Stimulated activated CD4-positive, alpha-beta T cell treated with anti-CD3 and anti-CD28 coated beads, Interleukin-1b, Interleukin-23, amount 100 ng/mL, for 1 hour (primary cell): ENCODE results near the gene GSC.
"Not testable (repeated sequence)": the region's sequence is repeated elsewhere in the genome, so short reads cannot be mapped to it uniquely, and the experiment has no call there.

Experiments
- DNase-seq, 2 donors: peaks; one replicate each; pipeline ENCODE4 v3.0.0-alpha.2; 2020; ENCODE audit warnings: low read depth in 2 of 2

Gene GSC

DNA sequence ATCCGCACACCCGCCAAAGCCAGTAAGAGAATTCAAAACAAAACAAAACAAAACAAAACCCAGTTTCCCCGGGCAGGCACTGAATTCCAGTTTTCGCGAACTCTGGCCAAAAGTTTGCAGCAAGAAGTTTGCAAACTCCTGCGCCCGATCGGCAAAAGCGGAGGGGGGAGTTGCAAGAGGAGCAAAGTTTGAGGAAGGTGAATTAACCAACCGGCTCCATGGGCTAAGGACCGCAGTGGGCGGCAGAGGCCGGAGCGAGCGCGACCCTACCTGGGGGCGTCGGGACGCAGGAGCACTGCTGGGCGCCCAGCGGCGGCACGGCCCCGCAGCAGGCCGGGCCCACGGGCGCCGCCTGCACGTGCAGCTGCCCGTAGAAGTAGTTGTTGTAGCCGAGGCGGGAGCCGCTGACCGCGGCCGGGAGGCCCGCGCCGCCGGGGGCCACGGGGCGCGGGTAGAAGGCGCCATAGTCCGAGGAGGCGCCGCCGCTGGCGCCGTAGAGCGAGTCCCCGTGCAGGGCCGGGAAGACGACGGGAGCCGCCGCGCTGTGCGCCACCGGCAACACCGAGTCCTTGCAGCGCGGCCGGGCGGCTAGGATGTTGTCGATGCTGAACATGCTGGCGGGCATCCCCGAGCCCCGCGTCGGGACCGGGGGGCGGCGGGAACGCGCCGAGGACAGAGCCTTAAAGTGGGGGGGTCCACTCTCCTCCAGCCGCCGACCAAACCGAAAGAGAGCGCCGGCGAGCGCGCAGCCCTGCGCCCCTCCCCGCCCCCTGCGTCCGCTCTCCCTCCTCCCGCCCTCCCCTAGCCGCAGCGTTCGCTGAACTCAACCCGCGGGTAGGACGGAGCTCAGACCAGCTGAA is at the start of gene GSC:
Gene GSC (minus strand): TSS at position 723 of the 860 bp plus-strand sequence. CDS start 98 bp downstream, at position 625.
- DNase-seq: no peak

DNA sequence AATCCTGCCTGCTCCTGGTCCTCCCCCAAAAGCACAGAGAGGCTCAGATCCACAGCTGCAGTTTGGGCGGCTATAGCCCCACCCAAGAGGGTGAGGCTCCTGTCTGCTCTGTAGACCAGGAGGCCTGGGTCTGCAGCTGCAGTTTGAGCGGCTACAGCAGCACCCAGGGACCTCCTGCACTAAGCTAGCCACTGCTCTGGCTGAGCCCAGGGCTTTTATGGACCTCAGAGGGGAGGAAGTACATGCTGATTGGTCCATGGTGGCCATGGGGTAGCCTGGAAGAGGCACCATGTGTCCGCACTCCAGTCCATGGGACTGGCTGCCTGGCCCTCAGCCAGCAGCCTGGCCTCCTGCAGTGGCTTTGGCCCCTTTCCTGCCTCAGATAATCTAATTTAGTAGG is 49.6 kb upstream of the GSC start:
- no peak for DNase-seq

DNA sequence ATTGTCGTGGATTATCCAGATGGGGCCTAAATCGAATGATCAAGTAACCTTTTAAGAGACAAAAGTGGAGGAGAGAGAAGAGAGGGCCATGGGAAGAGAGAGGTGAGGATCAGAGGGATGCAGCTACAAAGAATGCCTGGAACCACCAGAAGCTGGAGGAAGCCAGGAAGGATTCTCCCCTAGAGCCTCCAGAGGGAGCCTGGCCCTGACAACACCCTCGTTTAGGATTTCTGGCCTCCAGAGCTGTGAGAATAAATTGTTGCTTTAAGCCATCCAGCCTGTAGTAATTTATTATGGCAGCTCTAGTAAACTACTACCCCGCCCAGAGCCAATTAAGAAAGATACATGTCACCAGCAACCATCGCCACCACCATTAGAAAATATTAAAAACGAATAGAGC is 46.2 kb upstream of the GSC start:
- DNase-seq: no peak

DNA sequence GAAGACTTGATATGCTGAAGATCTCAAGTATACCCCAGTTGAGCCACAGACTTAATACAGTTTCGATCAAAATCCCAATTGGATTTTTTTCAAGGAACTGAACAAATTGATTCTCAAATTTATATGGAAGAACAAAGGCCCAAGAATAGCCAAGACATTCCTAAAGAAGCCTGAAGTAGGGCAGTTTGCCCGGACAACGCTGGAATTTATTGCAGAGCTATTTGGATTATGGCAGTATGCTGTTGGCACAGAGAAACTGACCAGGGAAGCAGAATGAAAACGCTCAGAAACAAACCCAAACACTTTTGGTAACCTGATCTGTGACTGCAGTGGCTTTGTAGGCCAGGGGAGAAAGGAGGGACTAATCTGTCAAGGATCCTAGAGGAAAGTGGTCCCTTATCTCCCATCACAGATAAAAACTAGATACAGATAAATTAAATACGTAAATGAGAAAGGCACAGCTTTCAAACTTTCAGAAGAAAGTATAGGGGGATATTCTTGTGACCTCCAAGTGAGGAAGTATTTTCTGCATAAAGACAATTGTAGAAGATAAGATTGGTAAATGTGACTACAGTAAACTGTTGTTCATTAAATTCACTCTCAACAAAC is 35.9 kb upstream of the GSC start:
- no peak for DNase-seq

DNA sequence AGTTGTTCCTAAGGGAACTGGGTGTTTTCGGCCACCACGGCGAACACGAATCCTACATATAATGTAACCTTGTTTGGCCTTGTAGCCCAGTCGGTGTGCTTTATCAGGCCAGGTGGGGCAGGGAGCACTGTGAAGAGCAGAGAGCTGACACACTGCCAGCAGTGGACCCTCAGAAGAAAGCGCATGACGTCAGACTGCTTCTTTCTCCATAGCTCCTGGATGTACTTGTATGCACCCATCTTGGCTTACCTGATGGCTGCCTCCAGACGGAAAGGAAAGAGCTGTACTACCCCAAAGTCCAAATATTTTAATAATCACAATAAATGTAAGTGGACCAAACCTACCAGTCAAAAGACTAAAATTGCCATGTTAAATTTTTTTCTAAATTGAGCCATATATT is 31.3 kb upstream of the GSC start:
- no peak for DNase-seq

DNA sequence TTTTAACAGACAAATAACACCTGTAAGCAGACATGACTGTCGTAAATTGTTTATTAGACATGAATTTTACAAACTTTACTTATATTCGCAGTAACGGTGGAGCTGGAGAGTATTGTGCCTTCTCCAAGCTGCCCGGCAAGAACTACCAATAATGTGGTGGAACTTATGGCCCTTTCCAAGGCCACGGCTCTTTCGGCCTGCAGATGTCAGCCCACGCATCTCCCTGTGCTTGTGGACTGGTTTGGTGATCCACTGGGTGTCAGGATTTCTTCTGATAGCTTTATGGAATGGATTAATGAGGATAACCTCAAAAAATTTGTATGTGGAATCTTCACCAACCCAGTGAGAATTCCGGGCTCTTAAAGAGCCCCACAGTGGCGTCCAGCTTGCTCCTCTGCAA is 30.9 kb upstream of the GSC start:
- DNase-seq: not testable (repeated sequence)

DNA sequence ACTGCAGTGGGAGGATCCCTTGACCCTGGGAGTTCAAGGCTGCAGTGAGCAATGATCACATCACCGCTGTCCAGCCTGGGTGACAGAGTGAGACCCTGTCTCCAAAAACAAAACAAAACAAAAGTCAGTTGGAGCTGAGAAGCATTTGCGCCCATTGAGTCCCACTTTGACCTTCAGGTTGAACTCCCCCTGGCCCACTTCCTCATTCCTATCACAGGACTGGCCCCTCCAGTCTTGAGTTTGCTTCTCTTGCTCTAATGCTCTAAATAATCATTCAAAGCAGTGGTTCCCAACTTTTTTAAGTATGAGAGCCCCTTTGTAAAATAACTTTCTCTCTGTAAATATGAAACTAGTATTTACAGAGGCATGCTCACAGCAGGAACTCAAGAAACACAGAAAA is 28.0 kb upstream of the GSC start:
- DNase-seq: no peak

DNA sequence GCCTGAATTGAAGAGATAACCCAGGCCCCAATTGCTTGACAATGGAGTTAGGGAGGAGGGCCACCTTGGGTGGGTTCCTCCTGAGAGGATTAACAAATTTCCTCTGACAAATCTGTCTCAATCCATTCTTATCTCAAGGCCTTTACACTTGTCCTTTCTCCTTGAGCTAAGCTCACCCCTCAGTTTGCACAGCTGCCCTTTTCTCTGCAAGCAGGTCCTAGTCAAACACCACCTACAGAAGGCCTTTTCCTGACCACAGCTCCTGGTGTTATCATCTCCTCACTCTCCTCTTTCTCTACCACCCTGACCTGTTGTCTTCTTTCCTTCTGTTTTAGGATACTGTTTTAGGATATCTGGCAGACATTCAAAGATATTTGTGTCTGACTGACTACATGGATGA is 26.4 kb upstream of the GSC start:
- no peak for DNase-seq

DNA sequence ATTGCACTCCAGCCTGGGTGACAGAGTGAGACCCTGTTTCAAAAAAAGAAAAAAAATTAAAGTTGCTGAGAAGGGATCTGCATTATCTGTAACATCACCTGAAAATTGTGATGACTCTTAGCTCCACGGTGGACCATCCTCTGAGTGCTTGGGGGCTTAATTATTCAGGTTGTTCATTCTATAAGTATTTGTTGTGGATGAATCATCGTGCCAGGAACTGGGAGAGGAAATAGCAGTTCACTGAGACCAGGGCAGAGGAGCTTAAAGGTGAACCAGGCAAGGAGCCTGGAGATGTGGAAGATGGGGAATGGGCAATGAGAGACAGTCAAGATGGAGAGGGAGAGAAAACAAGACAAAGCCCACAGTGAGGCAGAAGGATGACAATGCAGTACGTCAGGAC is 25.5 kb upstream of the GSC start:
- no peak for DNase-seq

DNA sequence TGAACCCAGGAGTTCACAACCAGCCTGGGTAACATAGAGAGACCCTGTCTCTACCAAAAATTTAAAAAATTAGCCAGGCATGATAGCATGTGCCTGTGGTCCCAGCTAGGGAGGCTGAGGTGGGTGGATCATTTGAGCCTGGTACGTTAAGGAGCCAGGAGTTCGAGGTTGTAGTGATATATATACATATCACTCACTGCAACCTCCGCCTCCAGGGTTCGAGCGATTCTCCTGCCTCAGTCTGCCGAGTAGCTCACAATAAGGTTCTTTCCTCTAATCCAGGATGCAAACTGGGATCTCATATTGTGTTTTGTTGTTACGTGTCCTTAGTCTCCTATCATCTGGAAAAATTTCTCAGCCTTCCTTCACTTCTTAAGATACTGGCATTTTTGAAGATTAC is 24.0 kb upstream of the GSC start:
- no peak for DNase-seq

DNA sequence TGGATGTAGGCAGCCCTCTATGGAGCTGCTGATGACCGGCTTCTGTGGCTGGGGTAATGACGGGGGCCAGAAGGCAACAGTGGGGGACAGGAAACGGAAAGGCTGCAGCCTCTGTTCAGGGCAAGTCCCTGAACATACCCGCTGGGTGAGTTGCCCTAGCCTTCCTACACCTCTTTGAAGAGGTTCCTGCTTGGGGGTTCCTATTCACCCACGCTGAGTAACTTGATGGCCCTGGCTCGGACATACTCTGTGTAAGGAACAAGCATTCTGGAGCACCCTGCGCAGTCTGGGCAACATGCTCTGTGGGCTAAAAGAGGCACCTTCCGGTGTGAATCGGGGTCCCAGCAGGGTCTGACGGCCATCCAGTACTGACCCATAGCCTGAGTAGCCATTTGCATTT is 17.7 kb upstream of the GSC start:
- no peak for DNase-seq

DNA sequence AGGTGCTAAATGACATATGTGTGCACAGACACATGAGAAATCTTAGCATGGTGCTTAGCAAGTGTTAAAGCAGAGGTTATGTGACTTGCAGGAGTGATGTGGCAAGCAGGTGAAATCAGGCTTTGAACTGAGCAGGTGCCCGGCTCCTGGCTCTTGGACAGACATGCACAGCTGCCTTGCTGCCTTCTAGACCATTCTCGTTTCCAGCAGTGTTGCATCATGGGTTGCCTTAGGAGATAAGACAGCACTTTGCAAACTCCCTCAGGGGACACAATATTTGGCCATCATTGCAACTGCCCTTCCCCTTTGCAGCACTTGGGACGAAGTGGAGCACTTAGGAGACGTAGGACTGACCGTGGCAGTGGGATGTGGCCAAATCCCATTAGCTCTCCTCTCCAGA is 17.2 kb upstream of the GSC start:
- no peak for DNase-seq

DNA sequence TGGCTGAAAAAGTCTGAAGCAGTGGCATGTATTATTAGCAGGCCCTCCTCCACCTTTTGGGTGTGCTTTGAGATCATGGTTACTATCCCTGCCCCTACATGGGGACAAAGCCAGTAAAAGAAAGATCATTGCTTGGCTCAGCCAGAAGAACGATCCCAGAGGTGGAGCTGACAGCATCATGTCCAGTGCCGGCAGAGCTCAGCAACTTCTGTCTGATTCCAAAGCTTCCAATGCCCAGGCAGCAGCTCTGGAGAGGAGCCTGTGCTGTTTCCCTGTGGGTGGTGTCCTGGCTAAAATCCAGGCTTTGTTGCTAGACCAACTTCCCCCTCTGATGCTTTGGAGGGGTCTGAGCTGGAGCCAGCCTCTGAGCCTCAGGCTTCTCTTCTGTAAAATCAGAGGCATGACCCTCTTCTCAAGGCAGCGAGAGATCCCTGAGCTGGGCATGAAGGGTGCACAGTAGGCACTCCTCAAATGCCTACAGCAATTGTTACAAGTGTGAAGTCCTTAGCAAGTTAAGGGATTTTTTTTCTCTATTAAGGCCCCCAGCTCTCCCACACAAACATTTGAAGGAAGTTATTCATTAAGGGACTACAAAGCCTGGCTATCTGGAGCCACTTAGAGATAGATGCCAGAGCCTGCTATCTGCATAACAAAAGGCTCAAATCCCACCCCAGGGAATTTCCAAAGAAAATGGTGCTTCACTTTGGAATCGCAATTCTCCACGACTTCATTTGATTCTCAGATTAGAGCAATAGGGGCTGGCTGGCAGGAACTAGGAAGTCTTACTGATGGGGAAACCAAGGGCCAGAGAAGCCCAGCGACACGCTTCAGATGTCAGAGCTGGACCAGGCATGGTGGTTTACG is 10.9 kb upstream of the GSC start:
- DNase-seq: no peak

DNA sequence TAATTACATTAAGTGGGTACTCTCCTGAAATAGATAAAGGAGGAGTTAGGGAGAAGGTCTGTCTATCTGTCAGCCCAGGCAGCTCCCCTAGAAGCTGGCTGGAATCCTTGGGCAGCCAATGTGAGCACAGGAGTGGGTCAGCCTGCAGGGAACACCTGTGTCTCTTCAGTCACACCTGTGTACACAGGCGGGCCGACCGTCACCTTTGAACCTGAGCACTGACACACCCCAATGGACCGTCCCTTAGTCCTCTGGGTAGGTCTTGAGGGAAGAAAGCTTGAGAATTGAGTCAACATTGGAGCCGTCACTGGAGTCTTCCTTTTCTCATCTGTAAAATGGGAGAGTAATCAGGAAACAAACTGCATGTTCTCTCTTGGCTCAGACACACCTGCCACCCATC is 9.8 kb upstream of the GSC start:
- DNase-seq: no peak

DNA sequence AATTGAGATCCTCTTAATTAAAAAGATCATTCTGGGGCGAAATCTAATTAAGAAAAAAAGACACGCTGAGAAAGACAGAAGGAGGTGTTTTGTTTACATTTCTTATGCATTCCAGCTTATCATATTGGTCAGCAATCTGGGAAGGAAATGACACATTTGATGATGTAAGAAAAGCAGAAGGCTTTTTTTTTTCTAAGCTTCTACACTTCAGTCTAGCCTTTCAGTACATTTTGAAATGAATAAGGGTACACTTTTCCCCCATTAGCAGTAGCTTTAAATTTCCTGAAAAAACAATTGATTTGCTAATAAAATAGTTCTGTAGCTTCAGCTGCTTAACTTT is 5.9 kb upstream of the GSC start:
- no peak for DNase-seq

DNA sequence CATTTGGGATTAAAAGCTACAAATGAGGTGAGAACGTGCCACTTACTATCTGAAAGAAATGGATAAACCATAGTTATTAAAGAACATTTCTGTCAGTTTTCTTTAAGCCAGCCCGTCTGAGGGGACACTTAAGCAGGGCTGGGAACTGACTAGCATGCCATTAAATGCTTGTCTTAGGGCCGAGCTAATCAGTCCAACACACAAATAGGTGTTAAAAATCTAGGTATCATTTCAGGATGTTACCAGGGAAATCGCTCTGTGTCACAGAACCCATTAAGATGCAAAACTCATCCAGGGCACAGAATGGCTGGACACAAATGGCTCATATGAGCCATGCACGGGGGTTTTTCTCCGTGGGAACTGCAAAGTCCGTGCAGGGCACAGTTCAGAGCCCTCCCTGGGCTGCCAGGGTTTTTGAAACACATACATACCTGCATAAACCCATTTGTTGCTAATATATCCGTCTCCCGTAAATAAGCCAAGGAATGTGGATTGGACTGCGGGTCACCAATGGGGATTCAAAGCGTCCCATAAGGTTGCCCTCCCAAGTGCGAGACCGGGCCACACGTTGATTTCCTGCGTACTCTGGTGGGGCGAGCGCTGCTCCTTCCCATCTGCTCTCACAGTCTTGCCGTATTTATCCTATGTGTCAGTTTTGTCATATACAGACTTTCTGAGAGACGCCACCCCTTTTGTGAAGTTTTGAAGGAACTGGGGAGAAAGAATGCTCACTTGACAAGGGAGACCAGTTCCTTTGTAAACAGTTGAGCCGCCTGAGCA is 5.4 kb upstream of the GSC start:
- DNase-seq: no peak

DNA sequence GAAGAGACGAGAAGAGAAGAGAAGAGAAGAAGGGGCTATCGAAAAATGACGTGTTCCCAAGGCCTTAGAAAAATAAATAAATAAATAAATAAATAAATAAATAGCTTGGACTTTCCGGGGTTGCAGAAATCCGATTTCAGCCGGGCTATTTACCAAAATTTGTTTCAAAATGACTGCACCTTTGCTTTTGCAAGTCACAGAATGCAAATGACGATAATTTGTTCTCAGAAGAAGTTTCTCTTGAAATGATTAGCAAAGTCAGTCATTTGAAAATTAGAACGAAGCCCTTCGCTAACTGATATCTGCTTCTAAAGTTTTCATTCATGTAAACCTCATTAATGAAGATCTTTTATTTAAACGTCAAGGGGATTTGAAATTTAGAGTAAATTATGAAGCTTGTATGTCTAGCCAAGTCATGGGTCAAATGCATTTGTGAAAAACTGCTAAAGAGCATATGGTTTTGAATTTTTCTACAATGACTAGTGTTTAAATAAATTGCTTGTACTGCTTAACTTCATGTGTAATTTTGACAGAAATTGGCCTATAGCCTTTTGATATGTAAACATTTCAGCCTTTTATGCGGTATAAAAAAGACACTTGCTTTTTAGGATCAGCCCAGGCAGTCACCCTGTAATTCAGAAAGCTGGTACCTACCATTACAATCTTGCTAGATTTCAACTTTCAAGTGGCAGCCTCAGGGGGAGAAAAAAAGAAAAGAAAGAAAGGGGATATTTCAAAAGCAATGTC is 4.6 kb upstream of the GSC start:
- DNase-seq: no peak

DNA sequence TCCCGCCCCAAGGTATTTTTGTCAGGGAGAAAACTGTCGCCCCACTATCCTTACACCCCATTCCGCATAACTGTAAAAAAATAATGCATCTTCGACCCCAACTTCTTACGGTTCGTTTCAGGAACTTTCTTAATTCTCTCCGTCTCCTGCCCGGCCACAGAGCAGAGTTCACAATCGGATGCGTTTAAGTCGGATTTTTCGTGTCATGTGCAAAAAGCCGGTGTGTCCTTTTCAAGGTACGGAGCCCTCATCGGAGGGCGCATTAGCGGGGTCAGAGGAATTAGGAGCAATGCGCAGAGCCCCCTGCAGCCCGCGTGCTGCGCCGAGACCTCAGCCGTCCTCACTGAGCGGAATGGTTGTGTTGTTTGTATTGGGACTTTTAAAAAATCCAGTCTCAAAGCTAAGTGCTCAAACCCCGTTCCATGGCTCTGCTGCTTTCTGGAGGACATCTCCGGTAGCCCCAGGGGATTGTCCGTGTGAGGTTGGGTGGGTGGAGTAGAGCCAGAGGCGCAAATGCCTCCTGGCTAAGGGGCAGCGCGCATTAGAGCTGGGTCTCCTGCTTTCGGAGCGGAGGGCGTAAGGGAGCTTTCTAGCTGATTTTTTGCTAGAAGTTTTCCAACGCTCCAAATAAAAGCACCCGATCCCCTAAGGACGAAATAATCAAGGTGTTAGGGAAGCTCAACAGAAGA is 3.9 kb upstream of the GSC start:
- DNase-seq: no peak

DNA sequence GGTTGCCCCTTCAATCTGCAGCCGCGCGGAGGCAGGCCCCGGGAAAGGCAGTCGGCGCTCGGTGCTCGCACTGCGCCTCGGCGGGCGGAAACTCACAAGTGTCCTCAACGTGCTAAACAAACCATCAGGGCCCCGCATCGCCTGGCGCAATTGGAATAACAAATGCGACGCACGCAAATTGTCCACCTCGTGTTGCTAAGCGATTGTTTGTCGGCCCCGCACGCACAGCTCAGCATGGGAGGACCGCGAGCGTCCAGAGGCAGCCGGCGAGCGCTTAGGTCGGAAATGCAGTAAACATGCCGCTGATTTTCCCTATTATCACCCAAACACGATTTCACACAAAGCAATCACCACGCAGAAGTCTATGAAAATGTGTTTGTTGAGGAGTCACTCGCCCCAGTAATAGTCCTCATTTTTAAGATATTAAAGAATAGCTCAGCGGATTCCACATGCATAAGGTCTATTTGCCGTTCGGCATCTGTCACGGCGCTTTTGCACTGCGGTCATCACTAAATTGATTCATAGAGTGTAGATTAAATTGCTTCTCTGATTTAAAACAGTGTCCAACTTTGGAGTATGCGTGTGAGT is 3.2 kb upstream of the GSC start:
- DNase-seq: no peak

DNA sequence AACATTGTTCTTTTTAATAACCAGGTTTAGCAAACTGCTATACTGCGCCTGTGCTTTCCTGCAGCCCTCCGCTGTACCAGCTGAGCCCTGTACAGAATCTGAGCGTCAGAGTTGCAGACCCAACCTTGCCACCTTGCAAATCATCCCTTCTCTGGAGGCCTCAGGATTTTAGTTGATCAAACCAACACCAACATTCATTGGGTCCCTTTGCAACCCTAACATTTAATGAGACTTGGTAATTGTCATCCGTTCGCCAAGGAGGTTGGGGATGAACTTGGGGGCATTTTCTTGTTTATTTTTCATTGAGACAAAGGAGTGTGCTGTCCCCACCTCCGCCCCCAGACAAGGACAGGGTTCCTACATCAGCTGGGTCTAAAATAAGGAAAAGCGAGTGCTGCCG is 2.6 kb upstream of the GSC start:
- DNase-seq: no peak
